NCI-H510A treated with DMSO at 0.1 percent for 48 hours (cell line): ENCODE results near the gene MCTP1.
"Not testable (repeated sequence)": the region's sequence is repeated elsewhere in the genome, so short reads cannot be mapped to it uniquely, and the experiment has no call there.

Experiments used
- DNase-seq: peaks from one replicate; lab custom pipeline; 2025; lab: John Stamatoyannopoulos, UW

MCTP1 gene

DNA sequence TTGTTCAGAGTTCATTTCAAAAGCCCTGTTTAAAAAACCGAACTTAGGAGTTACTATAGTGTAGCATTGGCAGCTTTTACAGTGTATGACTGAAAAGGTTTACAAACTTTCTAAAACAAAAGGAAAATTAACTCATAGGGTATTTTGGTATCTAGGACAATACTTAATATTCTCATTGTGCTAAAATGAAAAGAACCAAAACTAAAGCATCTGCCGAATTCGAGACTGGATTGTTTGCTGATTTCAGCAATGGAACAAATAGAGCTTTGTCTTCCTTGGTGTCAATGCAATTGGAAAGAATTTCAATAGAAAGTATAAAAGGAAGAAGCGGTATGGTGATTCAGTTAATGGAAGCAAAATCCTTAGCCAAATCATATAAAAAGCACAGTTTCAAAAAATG, 412.4 kb downstream of the MCTP1 start:
- no peak for DNase-seq

GRCh38 chr5:94870511-94871183, 414.2 kb downstream of the MCTP1 start:
- DNase-seq, result no peak

- no peak for DNase-seq
Observed at GRCh38 chr5:94869921-94870320, 415.0 kb downstream of the MCTP1 start.

DNA sequence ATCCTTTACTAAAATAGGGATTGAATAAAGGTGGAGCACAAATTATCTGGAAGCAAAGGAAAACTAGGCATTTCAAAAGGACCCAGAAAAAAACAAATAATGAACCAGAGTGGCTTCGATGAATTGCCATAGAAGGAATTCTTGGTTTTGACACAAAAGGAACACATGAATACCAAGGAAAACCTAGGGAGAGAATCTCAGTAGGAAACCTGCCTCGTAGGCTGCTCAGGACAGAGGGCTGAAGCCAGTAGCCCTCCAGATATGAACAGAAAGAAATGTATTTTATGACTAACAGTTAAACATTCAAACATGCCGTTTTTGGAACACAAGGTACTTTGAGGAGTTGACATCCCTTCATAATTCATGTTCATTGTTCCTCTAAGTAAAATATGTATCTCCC, 420.9 kb downstream of the MCTP1 start:
- DNase-seq, result no peak

DNA sequence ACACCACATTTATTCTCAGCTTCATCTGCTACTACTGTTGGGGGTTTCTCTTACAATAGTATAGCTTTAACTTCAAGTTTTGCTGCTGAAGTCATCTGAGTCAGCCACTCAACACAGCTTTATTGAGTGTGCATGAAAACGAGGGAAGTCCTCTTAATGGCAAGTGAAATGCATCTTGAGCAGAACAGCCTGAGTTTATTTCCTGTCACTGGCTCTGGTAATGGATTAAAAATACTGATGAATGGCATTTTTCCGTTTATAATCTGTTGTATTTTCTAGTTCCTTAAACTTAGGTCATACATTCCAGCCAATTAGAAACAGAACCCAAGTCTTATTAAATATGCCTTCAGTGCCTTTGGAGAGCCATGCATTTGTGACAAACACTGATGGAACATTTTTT, 427.8 kb downstream of the MCTP1 start:
- DNase-seq, result peak; percentile 1

GRCh38 chr5:94856257-94856800, 428.6 kb downstream of the MCTP1 start:
- no peak for DNase-seq

DNA sequence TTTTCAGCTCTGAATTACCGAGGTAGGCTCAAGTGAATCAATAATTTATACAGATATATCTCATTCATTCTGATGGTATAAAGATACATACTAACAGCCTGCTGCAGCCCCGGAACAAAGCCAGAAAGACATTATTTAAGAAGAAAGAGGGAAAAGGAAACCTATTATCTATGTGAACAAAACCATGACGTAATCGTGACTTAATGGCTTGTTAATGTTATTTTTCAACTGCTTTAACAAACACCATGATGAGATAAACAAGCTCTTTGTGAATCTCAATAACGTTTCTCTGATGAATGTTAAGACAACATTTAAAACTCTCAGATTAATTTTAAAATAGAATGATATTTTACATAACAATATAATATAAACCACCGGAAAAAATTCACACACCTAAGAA, 429.4 kb downstream of the MCTP1 start:
- no peak for DNase-seq

GRCh38 chr5:94853120-94853519, 431.8 kb downstream of the MCTP1 start:
- no peak for DNase-seq

GRCh38 chr5:94850960-94851359, 433.9 kb downstream of the MCTP1 start:
- no peak for DNase-seq

GRCh38 chr5:94849821-94850736, 434.8 kb downstream of the MCTP1 start:
- DNase-seq, result peak; percentile 36

DNA sequence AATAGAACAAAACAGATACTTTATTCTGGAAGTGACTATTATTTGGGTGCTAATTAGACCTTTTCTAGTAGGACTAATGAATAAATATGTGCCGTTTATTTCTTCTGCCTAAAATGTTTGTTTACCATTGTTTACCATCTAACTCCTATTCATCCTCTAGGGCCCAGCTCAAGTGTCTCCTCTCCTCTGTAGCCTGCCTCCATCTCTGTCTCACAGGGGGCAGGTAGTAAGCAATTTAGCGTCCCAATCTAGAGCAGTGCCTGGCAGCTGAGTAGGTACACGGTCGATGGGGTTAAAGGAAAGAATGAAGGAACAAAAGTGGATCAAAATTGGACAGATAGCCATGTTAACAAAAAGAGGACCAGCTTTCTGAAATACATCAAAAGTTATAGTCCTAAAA, 435.6 kb downstream of the MCTP1 start:
- no peak for DNase-seq

- no peak for DNase-seq
Observed at GRCh38 chr5:94847726-94848125, 437.2 kb downstream of the MCTP1 start.

- DNase-seq, result peak; percentile 22
Observed at GRCh38 chr5:94847019-94847418, 437.9 kb downstream of the MCTP1 start.

GRCh38 chr5:94845696-94846095, 439.2 kb downstream of the MCTP1 start:
- DNase-seq, result not testable (repeated sequence)

DNA sequence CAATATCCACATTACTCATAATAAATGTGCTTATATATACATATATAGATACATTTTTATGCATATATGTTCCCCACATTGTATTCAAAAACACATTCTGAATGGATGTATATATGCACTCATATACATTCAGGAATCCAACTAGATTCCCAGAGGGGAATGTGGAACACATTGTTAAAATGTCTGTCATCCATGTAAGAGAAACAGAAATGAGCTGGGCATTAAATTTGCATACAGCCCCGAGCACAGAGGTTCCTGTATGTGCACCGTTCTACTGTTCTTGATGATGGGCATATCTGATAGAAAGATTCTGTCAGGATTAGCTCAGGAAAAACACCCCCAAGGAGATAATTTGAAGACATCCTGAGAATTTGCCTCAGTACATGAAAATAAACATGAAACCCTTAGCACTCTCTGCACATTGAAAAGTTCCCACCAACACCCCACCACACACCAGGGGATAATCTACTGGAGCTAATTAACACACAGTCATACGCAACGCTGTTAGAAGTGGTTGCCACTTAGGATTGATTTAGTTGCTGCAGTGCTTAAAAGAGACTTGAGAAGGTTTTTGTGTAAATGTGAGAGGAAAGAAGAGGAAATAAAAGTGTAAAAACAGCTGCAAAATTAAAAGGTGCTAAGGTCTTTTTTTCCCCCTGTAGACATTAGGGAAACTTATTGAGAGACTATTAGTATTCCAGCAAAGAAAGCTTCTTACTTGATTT, 443.1 kb downstream of the MCTP1 start:
- no peak for DNase-seq

- no peak for DNase-seq
Observed at GRCh38 chr5:94833851-94834250, 451.0 kb downstream of the MCTP1 start.

DNA sequence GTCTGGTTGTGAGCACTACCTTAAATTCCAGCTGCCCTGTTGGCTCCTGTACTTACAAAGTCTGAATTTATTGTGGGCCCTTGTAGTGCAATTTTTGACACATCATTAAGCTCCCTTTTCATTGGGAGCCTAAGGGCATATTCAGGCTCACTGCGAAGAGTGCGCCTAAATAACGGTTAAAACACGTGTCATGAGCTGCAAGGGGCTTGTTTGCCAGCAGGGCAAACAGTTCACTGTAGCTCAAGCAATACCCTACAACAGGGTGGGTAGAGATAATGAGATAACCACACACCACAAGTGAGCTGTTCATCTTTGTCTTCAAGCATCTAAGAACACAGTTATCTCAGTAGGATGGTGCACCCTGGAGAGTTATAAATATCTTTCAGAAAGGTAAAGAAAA, 452.2 kb downstream of the MCTP1 start:
- no peak for DNase-seq

- no peak for DNase-seq
Observed at GRCh38 chr5:94830520-94830919, 454.4 kb downstream of the MCTP1 start.

GRCh38 chr5:94828222-94828621, 456.7 kb downstream of the MCTP1 start:
- not testable (repeated sequence) for DNase-seq

DNA sequence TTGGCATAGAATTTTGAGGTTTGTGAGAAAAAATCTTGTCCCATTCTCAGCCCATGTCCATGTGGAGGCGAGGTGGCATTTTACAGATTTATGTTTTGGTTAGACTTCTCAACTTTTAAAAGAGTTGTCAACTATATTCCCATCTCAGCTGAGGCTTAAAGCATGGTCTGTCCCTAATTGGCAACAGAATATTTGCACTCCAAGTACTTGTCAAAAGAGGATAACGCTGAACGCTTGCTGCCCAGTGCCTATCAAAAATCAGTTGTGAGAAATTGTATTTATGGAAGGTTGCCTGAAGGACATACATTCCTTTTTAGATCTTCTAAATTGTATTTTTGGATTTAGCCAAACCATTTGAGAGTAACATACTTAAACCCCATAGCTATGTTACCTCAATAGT, 464.4 kb downstream of the MCTP1 start:
- DNase-seq, result no peak

DNA sequence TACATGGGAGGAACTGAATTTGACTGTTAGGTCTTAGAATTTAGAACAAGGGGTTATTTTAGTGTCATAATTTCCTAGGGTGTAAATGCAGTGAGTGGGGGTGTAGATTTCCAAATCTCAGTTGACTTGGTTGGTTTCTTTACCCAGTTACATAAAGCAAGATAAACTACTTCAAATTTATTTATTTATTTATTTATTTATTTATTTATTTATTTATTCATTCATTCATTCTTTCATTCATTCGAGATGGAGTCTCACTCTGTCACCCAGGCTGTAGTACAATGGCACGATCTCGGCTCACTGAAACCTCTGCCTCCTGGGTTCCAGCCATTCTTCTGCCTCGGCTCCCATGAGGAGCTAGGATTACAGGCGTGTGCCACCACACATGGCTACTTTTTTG, 466.0 kb downstream of the MCTP1 start:
- no peak for DNase-seq

GRCh38 chr5:94815313-94816039, 469.4 kb downstream of the MCTP1 start:
- DNase-seq, result peak; percentile 3
